Ammon's horn (tissue), 1 donor: ENCODE results near the gene VENTX.

Experiments used
- DNase-seq: peaks from one replicate; pipeline ENCODE4 v3.0.0-alpha.2; 2016; ENCODE audit warnings: low spot score

The VENTX gene

DNA sequence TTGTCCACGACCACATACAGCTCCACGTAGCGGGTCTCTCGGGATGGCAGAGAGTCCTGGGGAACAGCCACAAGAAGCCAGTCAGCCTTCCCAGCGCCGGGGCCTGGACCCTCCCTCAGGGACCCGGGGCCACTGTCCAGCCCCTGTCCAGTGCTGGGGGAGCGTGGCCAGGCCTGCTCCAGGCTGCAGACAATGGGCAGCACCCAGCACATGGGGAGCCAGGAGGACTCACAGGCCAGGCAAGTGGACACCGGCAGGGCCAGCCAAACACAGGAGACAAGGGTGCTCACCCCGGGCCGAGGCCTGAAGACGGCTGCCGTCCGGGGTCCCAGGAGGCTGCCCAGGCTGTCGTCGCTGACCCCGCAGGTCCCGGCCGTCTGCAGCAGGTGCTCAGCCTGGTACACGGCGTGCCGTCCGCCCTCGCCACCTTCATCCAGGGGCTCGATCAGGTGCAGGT lies 35.3 kb downstream of the VENTX start:
- no peak for DNase-seq

DNA sequence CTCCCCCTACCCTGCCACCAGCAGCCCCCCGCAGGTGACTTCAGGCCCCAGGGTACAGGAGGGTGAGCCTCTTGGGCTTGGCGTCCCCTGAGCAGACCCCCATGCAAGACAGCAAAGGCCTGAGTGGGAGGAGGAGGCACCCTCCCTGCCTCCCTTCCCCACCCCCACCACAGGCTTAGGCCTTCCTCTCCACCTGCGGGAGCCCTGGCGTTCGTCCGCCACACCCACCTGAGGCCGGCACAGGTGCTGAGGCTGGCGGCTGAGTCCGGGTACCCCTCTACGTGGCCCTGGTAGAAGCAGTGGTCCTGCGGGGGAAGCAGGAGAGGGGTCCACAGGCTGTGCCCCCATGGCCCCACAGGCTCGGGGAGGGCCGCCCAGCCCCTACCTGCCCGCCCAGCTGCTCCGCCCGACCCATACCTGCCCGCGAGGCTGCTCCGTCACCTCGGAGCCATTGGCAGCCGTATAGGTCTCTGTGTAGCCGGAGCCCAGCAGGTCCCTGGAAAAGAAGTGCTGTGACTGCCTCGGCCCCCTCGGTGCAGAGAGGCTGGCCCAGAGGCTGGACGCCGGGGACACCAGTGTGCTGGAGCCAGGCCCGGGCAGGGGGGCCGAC lies 36.0 kb downstream of the VENTX start:
- no peak for DNase-seq

DNA sequence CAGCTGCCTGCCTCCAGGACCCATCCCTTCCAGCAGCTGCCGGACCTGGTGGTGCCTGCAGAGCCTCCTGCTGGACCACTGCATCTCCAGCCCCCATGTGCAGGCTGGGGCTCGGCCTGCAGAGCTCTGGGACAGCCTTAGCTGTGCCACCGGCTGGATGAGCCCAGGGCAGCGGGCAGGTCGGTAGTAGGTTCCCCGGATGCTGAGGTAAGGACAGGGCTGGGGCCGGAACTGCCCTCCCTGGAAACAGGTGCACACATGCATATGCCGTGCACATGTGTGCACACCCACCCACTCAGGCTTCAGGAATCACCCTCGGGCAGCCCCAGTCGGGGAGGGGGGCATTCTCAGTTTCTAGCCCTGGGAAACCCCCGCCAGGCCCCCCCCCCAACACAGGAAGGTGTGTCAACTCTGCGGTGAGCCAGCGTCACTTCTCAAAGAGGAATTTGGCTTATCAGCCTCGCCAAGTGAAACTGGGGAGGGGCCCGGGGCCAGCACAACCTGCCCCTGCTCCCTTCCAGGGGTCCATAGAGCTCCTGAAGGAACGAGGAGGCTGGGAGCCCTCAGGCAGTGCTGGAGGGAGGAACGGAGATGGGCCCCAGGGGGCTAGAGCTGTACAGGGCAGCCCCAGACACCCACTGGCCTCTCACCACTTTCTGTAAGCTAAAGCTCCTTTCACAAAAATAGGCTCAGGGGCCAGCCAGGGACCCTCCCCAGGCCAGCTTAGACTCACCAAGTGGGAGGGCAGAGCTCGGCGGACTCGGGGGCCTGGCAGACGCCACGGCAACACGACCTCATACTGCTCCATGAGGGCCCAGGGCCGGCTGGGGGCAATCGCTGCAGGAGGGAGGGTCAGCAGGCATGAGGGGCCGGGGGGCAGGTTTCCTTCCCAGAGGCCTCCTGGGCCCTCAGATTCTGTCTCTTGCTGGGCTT lies 37.4 kb downstream of the VENTX start:
- DNase-seq: no peak

DNA sequence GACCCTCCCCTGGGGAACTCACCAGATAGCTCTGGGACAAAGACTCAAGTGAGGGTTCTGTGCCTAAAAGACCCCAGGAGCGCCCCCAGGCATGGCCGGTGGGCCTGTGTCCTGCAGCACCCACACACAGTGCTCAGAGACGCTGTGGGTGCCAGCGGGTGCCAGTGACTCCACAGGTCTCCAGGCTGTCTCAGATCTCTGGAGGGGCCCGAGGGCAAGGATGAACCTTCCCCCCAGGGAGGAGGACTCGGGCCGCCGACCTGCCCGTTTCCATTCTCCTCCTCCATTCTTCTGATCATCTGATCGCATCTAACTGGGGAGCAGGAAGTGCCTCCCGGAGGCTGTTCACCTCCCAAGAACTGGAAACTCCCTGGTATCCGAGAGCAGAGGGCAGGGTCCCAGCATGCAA lies 38.0 kb downstream of the VENTX start:
- no peak for DNase-seq

- DNase-seq: no peak
Measured at GRCh38 chr10:133276100-133276434, 38.4 kb downstream of the VENTX start.

GRCh38 chr10:133276435-133277201 lies 39.0 kb downstream of the VENTX start, which contains the start of gene ADAM8:
Gene ADAM8, minus strand, starts transcription at chr10:133276868. Its CDS starts 51 bp downstream, at chr10:133276817.
- DNase-seq: no peak

- no peak for DNase-seq
Measured at GRCh38 chr10:133277277-133277992, 39.8 kb downstream of the VENTX start.

DNA sequence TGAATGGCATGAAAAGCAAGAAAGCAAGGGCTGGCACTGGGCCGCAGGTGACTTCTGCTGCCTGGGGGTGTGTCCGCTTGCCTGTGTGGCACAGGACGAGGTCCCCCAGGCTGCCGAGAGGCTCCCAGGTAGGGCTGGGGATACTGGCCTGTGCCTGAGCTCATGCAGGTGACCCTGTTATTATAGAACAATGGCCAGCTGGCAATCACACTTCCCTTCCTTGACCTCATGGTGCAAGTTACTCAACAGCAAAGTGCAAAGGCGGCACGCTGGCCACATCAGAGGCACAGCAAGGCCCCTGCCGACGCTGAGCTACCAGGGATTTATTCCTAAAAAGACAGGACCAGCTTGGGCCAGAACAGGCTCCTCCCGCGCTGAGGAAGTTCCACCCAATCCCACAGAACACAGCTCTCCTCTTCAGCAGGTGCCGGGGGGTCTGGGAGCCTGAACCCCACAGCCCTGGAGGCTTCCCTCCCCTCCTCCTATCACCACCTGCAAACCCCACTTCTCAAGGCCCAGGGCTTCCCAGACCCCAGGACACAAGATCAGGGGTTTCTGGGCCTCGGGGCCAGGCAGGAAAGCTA lies 40.4 kb downstream of the VENTX start:
- DNase-seq: no peak

- peak; percentile 36 for DNase-seq
Measured at GRCh38 chr10:133278577-133279265, 41.1 kb downstream of the VENTX start.

- DNase-seq: no peak
Measured at GRCh38 chr10:133279326-133280226, 41.9 kb downstream of the VENTX start.

DNA sequence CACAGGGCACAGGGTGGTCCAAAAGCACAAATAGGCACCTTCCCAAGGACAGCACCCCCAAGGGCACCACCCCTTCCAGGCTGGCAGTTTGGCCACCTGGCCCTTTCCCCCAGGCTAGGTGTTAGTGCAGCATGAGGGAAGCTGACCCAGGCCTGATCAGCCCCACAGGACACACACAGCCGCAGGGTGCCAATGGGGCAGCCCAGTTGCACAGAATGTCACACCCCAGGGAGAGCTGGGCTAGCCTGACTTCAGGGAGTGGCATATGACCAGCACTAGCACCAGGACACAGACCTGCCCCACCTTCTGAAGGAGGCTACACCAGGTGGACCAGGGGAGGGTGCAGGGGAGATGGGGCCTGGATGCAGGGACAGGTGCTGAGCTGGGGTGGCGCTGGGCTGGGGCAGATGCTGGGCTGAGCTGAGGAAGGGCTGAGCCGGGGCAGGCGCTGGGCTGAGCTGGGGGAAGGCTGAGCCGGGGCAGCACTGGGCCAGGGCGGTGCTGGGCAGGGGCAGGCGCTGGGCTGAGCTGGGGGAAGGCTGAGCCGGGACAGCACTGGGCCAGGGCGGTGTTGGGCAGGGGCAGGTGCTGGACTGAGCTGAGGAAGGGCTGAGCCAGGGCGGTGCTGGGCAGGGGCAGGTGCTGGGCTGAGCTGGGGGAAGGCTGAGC lies 42.9 kb downstream of the VENTX start:
- DNase-seq: no peak

DNA sequence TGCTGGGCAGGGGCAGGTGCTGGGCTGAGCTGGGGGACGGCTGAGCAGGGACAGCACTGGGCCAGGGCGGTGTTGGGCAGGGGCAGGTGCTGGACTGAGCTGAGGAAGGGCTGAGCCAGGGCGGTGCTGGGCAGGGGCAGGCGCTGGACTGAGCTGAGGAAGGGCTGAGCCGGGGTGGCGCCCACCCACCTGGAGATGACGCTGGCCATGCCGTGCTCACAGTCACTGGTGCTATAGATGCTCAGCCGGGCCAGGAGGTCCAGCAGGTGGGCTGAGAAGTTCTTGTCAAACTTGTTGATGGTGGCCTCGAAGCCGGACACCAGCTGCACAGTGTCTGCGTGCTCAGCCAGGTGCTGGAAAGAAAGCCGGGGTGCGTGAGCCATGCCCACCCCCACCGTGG lies 43.4 kb downstream of the VENTX start:
- no peak for DNase-seq

GRCh38 chr10:133281628-133282372 lies 44.1 kb downstream of the VENTX start:
- no peak for DNase-seq

DNA sequence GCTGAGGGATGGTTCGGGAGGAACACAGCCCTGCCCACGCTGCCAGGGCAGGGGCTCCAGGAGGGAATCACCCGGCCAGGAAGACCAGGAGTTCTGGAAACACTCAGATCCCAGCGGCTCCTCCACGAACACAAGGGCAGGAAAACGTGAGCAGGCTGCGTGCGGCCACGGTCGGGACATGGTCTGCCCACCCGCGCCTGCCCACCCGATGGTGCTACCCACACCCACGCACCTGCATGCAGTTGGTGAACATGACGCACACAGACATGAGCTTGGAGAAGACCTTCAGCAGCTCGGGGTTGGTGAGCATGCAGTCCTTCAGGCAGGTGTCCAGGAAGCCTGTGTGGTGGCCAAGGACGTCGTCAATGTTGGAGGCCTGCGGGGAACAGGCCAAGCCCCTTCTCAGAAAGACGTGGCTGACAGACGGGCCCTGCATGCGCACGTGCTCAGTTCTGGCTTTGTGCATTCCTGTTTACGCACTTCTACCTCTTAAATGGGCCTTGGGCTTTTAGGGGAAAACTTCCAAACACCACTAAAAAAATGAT lies 45.3 kb downstream of the VENTX start:
- no peak for DNase-seq

- no peak for DNase-seq
Measured at GRCh38 chr10:133283931-133284330, 46.3 kb downstream of the VENTX start.

DNA sequence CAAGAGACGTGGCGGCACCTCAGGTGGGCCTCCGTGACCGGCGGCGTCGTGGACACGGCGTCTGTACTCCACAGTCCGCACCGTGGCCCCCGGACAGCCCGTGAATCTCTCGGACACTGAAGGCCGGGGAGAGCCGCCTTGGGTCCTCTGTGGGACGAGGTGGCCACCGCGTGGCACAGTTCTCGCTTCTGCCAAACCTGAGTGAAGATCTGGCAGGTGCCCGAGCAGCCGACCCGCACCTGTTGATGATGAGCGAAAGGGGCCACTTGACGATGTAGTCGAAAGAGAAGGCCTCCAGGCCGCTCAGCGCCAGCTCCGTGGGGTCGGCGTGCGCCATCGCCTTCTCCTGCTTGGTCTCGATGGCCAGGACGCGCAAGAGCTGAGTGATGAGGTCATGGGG lies 47.6 kb downstream of the VENTX start:
- DNase-seq: no peak

GRCh38 chr10:133286366-133286765 lies 48.7 kb downstream of the VENTX start:
- no peak for DNase-seq

- no peak for DNase-seq
Measured at GRCh38 chr10:133287832-133288500, 50.3 kb downstream of the VENTX start.
